ENCODE results near the gene TPSAB1.

DNA sequence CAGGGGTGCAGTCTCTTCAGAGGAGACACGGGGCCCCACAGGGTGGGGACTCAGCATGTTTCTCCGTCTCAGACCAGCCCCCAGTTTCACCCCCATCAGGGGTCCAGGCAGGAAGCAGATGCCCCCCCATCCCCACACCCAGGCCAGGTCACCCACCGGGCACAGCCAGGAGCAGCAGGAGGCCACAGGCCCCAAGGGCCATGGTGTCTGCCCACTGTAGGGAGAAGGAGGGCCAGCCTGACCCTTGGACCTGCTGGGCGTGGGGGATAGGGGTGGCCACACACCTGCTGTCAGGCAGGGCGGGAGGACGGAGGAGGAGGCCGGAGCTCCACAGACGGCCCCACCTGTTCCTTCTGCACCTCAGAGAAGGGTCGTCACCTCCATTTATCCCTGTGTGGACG lies 15.5 kb upstream of the TPSAB1 start, which contains the start of gene TPSG1:
- no peak for TF ChIP-seq POLR2AphosphoS5 (IDR thresholded peaks at IDR 0.05)
- TF ChIP-seq POLR2A (IDR thresholded peaks at IDR 0.05), result no peak

Measured in prostate gland (tissue), 1 donor.